ENCODE results near the gene KLHL24. TPM values are rescaled to one million over a fixed set of nuclear protein-coding genes. Genes with fewer than 3 reads are reported as not detected.
"Not testable (repeated sequence)": the region's sequence is repeated elsewhere in the genome, so short reads cannot be mapped to it uniquely, and the experiment has no call there.

KLHL24 gene
- total and polyA plus RNA-seq, 7 donors: 3.3 to 162 (median 77.8) TPM

DNA sequence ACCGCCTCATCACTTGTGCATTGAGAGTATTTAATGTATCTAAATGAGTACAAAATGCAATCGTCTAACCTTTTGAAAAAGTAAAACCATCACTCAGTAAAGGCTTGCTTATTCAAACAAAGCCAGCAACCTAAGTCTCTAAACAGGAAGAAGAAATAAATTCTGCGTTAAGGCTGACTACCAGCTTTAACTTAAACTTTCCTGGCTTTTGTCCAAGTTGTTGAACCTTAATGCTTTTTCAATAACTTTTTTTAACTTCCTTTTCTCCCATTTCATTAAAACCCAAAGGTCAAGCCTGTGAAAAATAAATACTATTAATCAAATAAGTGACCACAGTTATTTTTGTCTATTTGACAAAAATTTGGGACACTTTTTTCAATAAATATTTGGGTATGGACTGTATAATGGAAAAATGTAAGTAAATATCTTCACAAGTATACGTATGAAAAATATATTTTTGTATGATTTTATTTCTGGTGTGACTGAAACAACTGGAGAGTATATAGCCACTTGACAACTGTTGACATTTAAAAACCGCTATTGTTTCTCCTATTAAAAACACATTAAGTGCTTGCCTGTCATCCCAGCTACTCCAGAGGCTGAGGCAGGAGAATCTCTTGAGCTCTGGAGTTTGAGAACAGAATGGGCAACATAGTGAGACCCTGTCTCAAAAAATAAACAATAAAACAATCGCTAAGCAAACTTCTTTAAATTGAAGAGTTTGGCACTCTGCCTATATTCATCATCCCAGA is 2.9 kb downstream of the KLHL24 start:
- 36 to 38% (median 36%) methylated on average over 6 of the region's 6 CpGs for WGBS, 3 donors
- Histone ChIP-seq H3K27ac (peak overlapping the region; percentile 100), H3K36me3 (ENCODE audit: insufficient read depth in 1 of 2, low read depth in 1 of 2) (no peaks in the 10 kb centered on the region), H3K4me3 (peak overlapping the region; percentile 99), H3K9me3 (no peaks in the 10 kb centered on the region), H3K27me3 (ENCODE audit: insufficient read depth in 3 of 3, low read length in 2 of 3) (no peaks in the 10 kb centered on the region), H3K4me1 (peaks cover 58% of the 10 kb centered on the region)
- TF ChIP-seq CTCF (IDR thresholded peaks at IDR 0.05): no peak
- no peak for DNase-seq
- ATAC-seq: no peak
- intact Hi-C loops (cut with DNase I): loop anchor here (10.0 kb wide), 2 partner anchors 133 to 343 kb away; no protein-coding TSS in a partner anchor

DNA sequence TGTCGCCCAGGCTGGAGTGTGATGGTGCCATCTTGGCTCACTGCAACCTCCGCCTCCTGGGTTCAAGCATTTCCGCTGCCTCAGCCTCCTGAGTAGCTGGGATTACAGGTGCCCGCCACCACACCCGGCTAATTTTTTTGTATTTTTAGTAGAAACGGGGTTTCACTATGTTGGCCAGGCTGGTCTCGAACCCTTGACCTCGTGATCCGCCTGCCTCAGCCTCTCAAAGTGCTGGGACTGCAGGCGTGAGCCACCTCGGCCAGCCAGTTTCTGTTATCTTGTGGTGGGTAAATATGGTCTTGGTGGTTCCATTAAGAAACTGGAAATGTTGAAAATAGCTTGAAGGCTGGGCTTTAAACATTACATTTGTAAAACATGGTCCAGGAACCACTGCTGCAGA is 5.2 kb downstream of the KLHL24 start:
- H3K4me1 ChIP-seq: peaks cover 71% of the 10 kb centered on the region
- H3K4me3 ChIP-seq; ATAC-seq; H3K27me3 ChIP-seq (ENCODE audit: insufficient read depth in 3 of 3, low read length in 2 of 3); DNase-seq; H3K9me3 ChIP-seq; intact Hi-C loops (cut with DNase I): not testable (repeated sequence)
- peaks cover 0 to 17% of the 10 kb centered on the region in 2 donors for H3K36me3 ChIP-seq (ENCODE audit: insufficient read depth in 1 of 2, low read depth in 1 of 2)
- WGBS, 3 donors: 83 to 97% (median 92%) methylated on average over 10 to 11 of the region's 11 CpGs
- H3K27ac ChIP-seq: peak overlapping the region; percentile 100

DNA sequence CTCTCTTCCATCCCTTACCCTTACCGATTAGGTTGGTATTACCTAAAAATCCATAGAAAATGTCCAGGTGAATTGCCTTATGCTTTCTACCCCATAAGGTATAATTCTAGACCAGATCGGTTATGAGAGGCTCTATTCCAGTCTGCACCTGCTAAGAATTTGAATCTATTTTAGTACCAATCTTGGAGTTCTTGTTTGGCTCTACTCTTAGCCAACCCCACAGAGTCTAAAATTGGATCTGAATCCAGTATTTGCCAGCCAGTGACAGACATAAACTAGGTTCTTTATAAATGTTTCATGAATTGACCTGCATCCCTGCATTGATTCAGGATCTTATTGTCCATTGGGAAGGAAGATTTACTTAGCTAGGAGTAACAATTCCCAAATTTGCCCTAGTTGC is 6.5 kb downstream of the KLHL24 start:
- ATAC-seq (peak; percentile 73 to 84 (median 78)), DNase-seq (no peak)
- TF ChIP-seq CTCF (IDR thresholded peaks at IDR 0.05): no peak
- Histone ChIP-seq H3K4me1 (peaks cover 73% of the 10 kb centered on the region), H3K27me3 (ENCODE audit: insufficient read depth in 3 of 3, low read length in 2 of 3) (no peaks in the 10 kb centered on the region), H3K4me3 (peak overlapping the region; percentile 40), H3K27ac (peak overlapping the region; percentile 100), H3K36me3 (ENCODE audit: insufficient read depth in 1 of 2, low read depth in 1 of 2) (peaks cover 0 to 29% of the 10 kb centered on the region in 2 donors), H3K9me3 (no peaks in the 10 kb centered on the region)
- intact Hi-C loops (cut with DNase I): no loop called here
- WGBS, 3 donors: 12 to 52% (median 31%) methylated on average over 2 of the region's 2 CpGs

DNA sequence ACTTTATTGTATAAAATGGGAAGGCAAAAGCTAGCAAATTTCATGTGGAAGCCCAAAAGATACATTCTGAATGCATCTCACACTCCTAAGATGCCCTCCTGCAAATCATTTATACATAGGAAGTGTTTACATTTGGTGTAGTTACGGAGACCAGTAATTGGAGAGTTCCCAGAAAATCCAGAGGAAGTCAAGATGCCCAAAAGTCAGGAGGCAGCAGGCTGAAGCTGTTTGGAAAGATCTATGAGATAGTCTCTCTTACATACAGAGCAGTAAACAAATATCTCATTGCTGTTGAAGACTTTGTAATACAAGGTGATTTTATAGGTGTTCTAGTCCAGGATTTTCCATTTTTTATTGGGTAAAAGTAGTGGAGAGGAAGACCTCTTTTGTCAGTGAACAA is 8.8 kb downstream of the KLHL24 start:
- Histone ChIP-seq H3K9me3 (no peaks in the 10 kb centered on the region), H3K4me3 (no peak overlapping the region), H3K27ac (peak overlapping the region; percentile 12), H3K27me3 (ENCODE audit: insufficient read depth in 3 of 3, low read length in 2 of 3) (no peaks in the 10 kb centered on the region), H3K36me3 (ENCODE audit: insufficient read depth in 1 of 2, low read depth in 1 of 2) (peaks cover 0 to 46% of the 10 kb centered on the region in 2 donors), H3K4me1 (peaks cover 64% of the 10 kb centered on the region)
- no peak for ATAC-seq
- WGBS, 3 donors: 31 to 45% (median 37%) methylated on average over 1 of the region's 1 CpG
- DNase-seq: no peak
- intact Hi-C loops (cut with DNase I): no loop called here
- no peak for TF ChIP-seq CTCF (IDR thresholded peaks at IDR 0.05)

- intact Hi-C loops (cut with DNase I): no loop called here
- Histone ChIP-seq H3K36me3 (ENCODE audit: insufficient read depth in 1 of 2, low read depth in 1 of 2) (peaks cover under 1 to 50% of the 10 kb centered on the region in 2 donors), H3K4me1 (peaks cover 61% of the 10 kb centered on the region), H3K4me3 (no peak overlapping the region), H3K27me3 (ENCODE audit: insufficient read depth in 3 of 3, low read length in 2 of 3) (no peaks in the 10 kb centered on the region), H3K27ac (no peak overlapping the region), H3K9me3 (no peaks in the 10 kb centered on the region)
- WGBS, 3 donors: 67 to 92% (median 81%) methylated on average over 2 of the region's 2 CpGs
- no peak for ATAC-seq
- no peak for DNase-seq
- no peak for TF ChIP-seq CTCF (IDR thresholded peaks at IDR 0.05)
Measured at GRCh38 chr3:183645254-183645653, 9.8 kb downstream of the KLHL24 start.
